H9 (cell line): ENCODE measurements around the gene MORN3. TPM values are rescaled to one million over a fixed set of nuclear protein-coding genes. Genes with fewer than 3 reads are reported as not detected.

Experiments
- DNase-seq: peaks from one replicate; pipeline ENCODE4 v3.0.0-alpha.2; 2017
- H2AFZ ChIP-seq: one replicate; pipeline ENCODE4 v1.6.1; 2013; ENCODE audit warnings: mild to moderate bottlenecking, low read length, control low read depth, moderate library complexity
- H2AK5ac ChIP-seq: 2 replicates; pipeline ENCODE4 v1.6.1; 2013; ENCODE audit warnings: low read length, control low read depth, mixed read lengths; ENCODE audit not compliant: insufficient read length
- H2BK120ac ChIP-seq: one replicate; pipeline ENCODE4 v1.6.1; 2013; ENCODE audit warnings: low read depth, mild to moderate bottlenecking, low read length, control low read depth, inconsistent platforms; ENCODE audit not compliant: poor library complexity, severe bottlenecking
- H2BK12ac ChIP-seq: 2 replicates; pipeline ENCODE4 v1.6.1; 2013; ENCODE audit warnings: low read length, control low read depth, mixed read lengths, low read depth; ENCODE audit not compliant: insufficient read length
- H2BK15ac ChIP-seq: 2 replicates; pipeline ENCODE4 v1.6.1; 2013; ENCODE audit warnings: low read depth, low read length, control low read depth
- H2BK20ac ChIP-seq: one replicate; pipeline ENCODE4 v1.6.1; 2013; ENCODE audit warnings: low read depth, mild to moderate bottlenecking, low read length, control low read depth, inconsistent platforms; ENCODE audit not compliant: poor library complexity, severe bottlenecking
- H2BK5ac ChIP-seq: 2 replicates; pipeline ENCODE4 v1.6.1; 2013; ENCODE audit warnings: low read length, control low read depth, mixed read lengths; ENCODE audit not compliant: insufficient read length
- H3K14ac ChIP-seq: 2 replicates; pipeline ENCODE4 v1.6.1; 2013; ENCODE audit warnings: low read length, control low read depth; ENCODE audit not compliant: insufficient read depth
- H3K18ac ChIP-seq: 2 replicates; pipeline ENCODE4 v1.6.1; 2013; ENCODE audit warnings: low read depth, mild to moderate bottlenecking, mixed read lengths, low read length, control low read depth; ENCODE audit not compliant: insufficient read length
- H3K23ac ChIP-seq: 2 replicates; pipeline ENCODE4 v1.6.1; 2013; ENCODE audit warnings: low read length, control low read depth, mixed read lengths, low read depth; ENCODE audit not compliant: insufficient read length
- H3K23me2 ChIP-seq: 2 replicates; pipeline ENCODE4 v1.6.1; 2013; ENCODE audit warnings: low read depth, mild to moderate bottlenecking, mixed read lengths, low read length, control low read depth; ENCODE audit not compliant: insufficient read length, poor library complexity, severe bottlenecking
- H3K27ac ChIP-seq: 2 replicates; pipeline ENCODE4 v1.5.1; 2013; ENCODE audit warnings: low read length, control low read depth, mixed read lengths, low read depth; ENCODE audit not compliant: insufficient read length
- H3K27me3 ChIP-seq: 2 replicates; pipeline ENCODE4 v1.6.1; 2013; ENCODE audit warnings: low read length, control low read depth, inconsistent platforms; ENCODE audit not compliant: insufficient read depth
- H3K4ac ChIP-seq: 2 replicates; pipeline ENCODE4 v1.6.1; 2013; ENCODE audit warnings: low read depth, mild to moderate bottlenecking, control low read depth, inconsistent platforms, low read length, moderate library complexity
- H3K4me1 ChIP-seq: 2 replicates; pipeline ENCODE4 v1.6.1; 2013; ENCODE audit warnings: low read length, control low read depth, inconsistent platforms; ENCODE audit not compliant: insufficient read depth
- H3K4me2 ChIP-seq: 2 replicates; pipeline ENCODE4 v1.6.1; 2013; ENCODE audit warnings: low read length, control low read depth, mixed read lengths; ENCODE audit not compliant: insufficient read length, insufficient read depth
- H3K56ac ChIP-seq: 2 replicates; pipeline ENCODE4 v1.6.1; 2013; ENCODE audit warnings: low read depth, mild to moderate bottlenecking, mixed read lengths, low read length, control low read depth; ENCODE audit not compliant: insufficient read length
- H3K79me1 ChIP-seq: 2 replicates; pipeline ENCODE4 v1.6.1; 2013; ENCODE audit warnings: low read depth, mild to moderate bottlenecking, moderate library complexity, low read length, control low read depth, inconsistent platforms; ENCODE audit not compliant: insufficient read depth, poor library complexity, severe bottlenecking
- H3K79me2 ChIP-seq: 2 replicates; pipeline ENCODE4 v1.6.1; 2013; ENCODE audit warnings: low read length, control low read depth, inconsistent platforms; ENCODE audit not compliant: insufficient read depth
- H3K9ac ChIP-seq: 2 replicates; pipeline ENCODE4 v1.6.1; 2013; ENCODE audit warnings: low read length, control low read depth, mixed read lengths; ENCODE audit not compliant: insufficient read length; ENCODE audit errors: extremely low read depth
- H3K9me3 ChIP-seq: one replicate; pipeline ENCODE4 v1.6.1; 2013; ENCODE audit warnings: low read depth, low read length, inconsistent platforms; ENCODE audit not compliant: control insufficient read depth
- H3T11ph ChIP-seq: one replicate; pipeline ENCODE4 v1.6.1; 2013; ENCODE audit warnings: mild to moderate bottlenecking, low read length, control low read depth, inconsistent platforms
- H4K20me1 ChIP-seq: one replicate; pipeline ENCODE4 v1.6.1; 2013; ENCODE audit not compliant: control insufficient read depth, insufficient read length, insufficient read depth
- H4K5ac ChIP-seq: 2 replicates; pipeline ENCODE4 v1.6.1; 2013; ENCODE audit warnings: low read depth, mild to moderate bottlenecking, mixed read lengths, low read length, control low read depth; ENCODE audit not compliant: insufficient read length
- H4K8ac ChIP-seq: replicated peaks from 2 replicates; pipeline ENCODE4 v1.6.1; 2013; ENCODE audit warnings: low read length, control low read depth, mixed read lengths, low read depth; ENCODE audit not compliant: insufficient read length
- H4K91ac ChIP-seq: 2 replicates; pipeline ENCODE4 v1.6.1; 2013; ENCODE audit warnings: low read depth, mild to moderate bottlenecking, moderate library complexity, mixed read lengths, low read length, control low read depth; ENCODE audit not compliant: insufficient read length
- H3K27ac Mint-ChIP-seq, 3 experiments: 2 replicates in 2 of 3; 3 replicates in 1 of 3; pipeline ENCODE4 v1.8.0; 2020 to 2021; ENCODE audit warnings: mixed read lengths in 3 of 3, mild to moderate bottlenecking in 1 of 3, moderate library complexity in 1 of 3
- H3K27me3 Mint-ChIP-seq: 2 replicates; pipeline ENCODE4 v1.8.0; 2021; ENCODE audit warnings: low read depth, mild to moderate bottlenecking, moderate library complexity, mixed read lengths
- H3K36me3 Mint-ChIP-seq, 3 experiments: 2 replicates in 2 of 3; 3 replicates in 1 of 3; pipeline ENCODE4 v1.8.0; 2020 to 2021; ENCODE audit warnings: low read depth in 3 of 3, mixed read lengths in 3 of 3; ENCODE audit not compliant: insufficient read depth in 1 of 3
- H3K4me1 Mint-ChIP-seq, 2 experiments: 2 replicates each; pipeline ENCODE4 v1.8.0; 2020; ENCODE audit warnings: mixed read lengths in 2 of 2
- H3K4me3 Mint-ChIP-seq, 2 experiments: 2 replicates in 1 of 2; 3 replicates in 1 of 2; pipeline ENCODE4 v1.8.0; 2020 to 2021; ENCODE audit warnings: mild to moderate bottlenecking in 2 of 2, mixed read lengths in 2 of 2, moderate library complexity in 1 of 2
- H3K9me3 Mint-ChIP-seq, 2 experiments: 2 replicates in 1 of 2; 3 replicates in 1 of 2; pipeline ENCODE4 v1.8.0; 2020; ENCODE audit warnings: mild to moderate bottlenecking in 2 of 2, mixed read lengths in 2 of 2, moderate library complexity in 1 of 2
- CTCF ChIP-seq: fragments of 200-600 bp; sonication (generic); conservative IDR thresholded peaks from 3 replicates; pipeline ENCODE4 v1.8.0; 2021; ENCODE audit warnings: antibody characterized with exemption, mild to moderate bottlenecking
- WGBS: extraction: QIAGEN DNeasy Blood & Tissue Kit; methylation state at CpG from one replicate; pipeline ENCODE4 v1.1.7; 2013; ENCODE audit warnings: missing lambda C conversion rate, low lambda C conversion rate, mixed read lengths; ENCODE audit not compliant: insufficient read length; ENCODE audit errors: extremely low coverage; 5-methylcytosine and 5-hydroxymethylcytosine counted together
- total RNA-seq: library from RNA; stranded (reverse); gene quantifications from 2 replicates; pipeline ENCODE4 v1.2.1, GENCODE V29; 2021

The MORN3 gene
- total RNA-seq, 1 experiment from 2014 or later = 0.37 TPM

- H3K4ac ChIP-seq = no peak overlapping the region
- no peak overlapping the region for H3K4me2 ChIP-seq
- no peaks in the 10 kb centered on the region; the same call in 1 of the 2 replicates for H3K27me3 Mint-ChIP-seq
- no peaks in the 10 kb centered on the region for H3K23me2 ChIP-seq
- no peaks in the 10 kb centered on the region for H3K79me2 ChIP-seq
- no peak overlapping the region for H2BK12ac ChIP-seq
- no peaks in the 10 kb centered on the region for H3K9me3 ChIP-seq
- no peak overlapping the region for H3K9ac ChIP-seq
- H2AFZ ChIP-seq = no peak overlapping the region
- H3K4me1 ChIP-seq = no peaks in the 10 kb centered on the region
- WGBS = no CpG with 5 or more reads among the region's 11 CpGs
- H2BK20ac ChIP-seq = no peak overlapping the region
- no peak overlapping the region for H3T11ph ChIP-seq
- H3K27ac Mint-ChIP-seq = peak overlapping the region in 1 of 3 experiments; percentile 34; a peak in 1 of 7 replicates
- no peaks in the 10 kb centered on the region for H3K27me3 ChIP-seq
- no peak overlapping the region for H2AK5ac ChIP-seq
- H3K36me3 Mint-ChIP-seq = peaks cover 4 to 6% (median 5%) of the 10 kb centered on the region in 3 experiments; a peak in 5 of 7 replicates
- no peaks in the 10 kb centered on the region for H3K9me3 Mint-ChIP-seq
- no peak overlapping the region for H2BK15ac ChIP-seq
- no peak for TF ChIP-seq CTCF
- H2BK5ac ChIP-seq = no peak overlapping the region
- no peaks in the 10 kb centered on the region for H3K79me1 ChIP-seq
- peaks cover 5 to 7% of the 10 kb centered on the region in 2 experiments for H3K4me1 Mint-ChIP-seq
- no peak overlapping the region for H3K4me3 Mint-ChIP-seq
- H4K91ac ChIP-seq = no peak overlapping the region
- H3K23ac ChIP-seq = no peak overlapping the region
- DNase-seq = no peak
- H3K18ac ChIP-seq = no peak overlapping the region
- H4K5ac ChIP-seq = no peak overlapping the region
- H4K20me1 ChIP-seq = no peaks in the 10 kb centered on the region
- no peak overlapping the region for H3K14ac ChIP-seq
- H3K56ac ChIP-seq = no peak overlapping the region
- no peak overlapping the region for H2BK120ac ChIP-seq
- H4K8ac ChIP-seq = no peak overlapping the region
- no peak overlapping the region for H3K27ac ChIP-seq
Measured at GRCh38 chr12:121648458-121649028, 20.9 kb downstream of the MORN3 start.
